ENCODE data around the gene PRLR.

Gene PRLR

GRCh38 chr5:35160486-35161116, 69.7 kb downstream of the PRLR start:
- DNase-seq (ENCODE audit: low read depth in 2 of 2): no peak

- no peak for DNase-seq (ENCODE audit: low read depth in 2 of 2)
Measured at GRCh38 chr5:35159370-35159742, 70.9 kb downstream of the PRLR start.

GRCh38 chr5:35158622-35159369, 71.5 kb downstream of the PRLR start:
- no peak for DNase-seq (ENCODE audit: low read depth in 2 of 2)

GRCh38 chr5:35158204-35158603, 72.1 kb downstream of the PRLR start:
- DNase-seq (ENCODE audit: low read depth in 2 of 2): no peak

DNA sequence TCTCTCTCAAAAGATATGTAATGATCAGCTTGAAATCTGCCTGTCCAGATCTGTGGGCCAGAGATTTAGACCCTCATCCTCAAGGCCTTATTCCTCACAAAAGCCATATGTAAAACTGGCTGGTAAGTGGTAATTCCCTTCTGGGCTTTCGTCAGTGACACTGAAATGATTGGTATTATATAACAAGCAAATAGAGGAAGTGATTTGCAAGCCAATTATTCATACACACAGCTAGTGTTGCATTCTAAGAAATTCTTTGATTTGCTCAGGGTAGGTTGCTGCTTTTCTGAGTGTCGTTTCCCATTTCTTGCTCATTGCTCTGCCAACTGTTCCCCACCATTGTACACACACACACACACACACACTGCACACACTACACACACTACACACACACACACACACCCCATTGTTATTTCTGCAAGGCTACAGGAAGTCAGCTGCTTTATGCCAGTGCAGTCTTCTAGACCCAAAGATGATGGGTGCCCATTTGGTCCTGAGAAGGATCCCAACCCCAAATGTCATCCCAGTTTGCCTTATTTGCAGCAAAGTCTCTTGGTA, 76.8 kb downstream of the PRLR start:
- DNase-seq (ENCODE audit: low read depth in 2 of 2): no peak

DNA sequence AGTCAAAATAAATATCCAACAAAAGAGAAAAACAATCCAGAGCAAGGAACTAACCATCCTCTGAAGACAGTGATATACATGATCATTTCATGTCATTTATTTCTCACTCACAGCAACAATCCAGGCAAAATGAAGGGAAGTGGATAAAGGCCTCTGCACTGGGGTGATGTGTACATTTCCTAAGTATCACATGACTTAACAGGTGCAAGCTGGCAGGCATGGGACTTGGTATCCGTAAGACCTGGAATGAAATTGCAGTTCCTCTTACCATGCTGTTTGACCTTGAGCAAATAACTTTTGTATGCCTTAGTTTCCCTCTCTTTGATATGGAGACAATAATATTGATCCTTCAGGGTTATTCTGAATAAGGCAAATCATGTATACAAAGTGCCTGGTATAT, 77.6 kb downstream of the PRLR start:
- no peak for DNase-seq (ENCODE audit: low read depth in 2 of 2)

- DNase-seq (ENCODE audit: low read depth in 2 of 2): no peak
Measured at GRCh38 chr5:35151146-35151920, 79.0 kb downstream of the PRLR start.

DNA sequence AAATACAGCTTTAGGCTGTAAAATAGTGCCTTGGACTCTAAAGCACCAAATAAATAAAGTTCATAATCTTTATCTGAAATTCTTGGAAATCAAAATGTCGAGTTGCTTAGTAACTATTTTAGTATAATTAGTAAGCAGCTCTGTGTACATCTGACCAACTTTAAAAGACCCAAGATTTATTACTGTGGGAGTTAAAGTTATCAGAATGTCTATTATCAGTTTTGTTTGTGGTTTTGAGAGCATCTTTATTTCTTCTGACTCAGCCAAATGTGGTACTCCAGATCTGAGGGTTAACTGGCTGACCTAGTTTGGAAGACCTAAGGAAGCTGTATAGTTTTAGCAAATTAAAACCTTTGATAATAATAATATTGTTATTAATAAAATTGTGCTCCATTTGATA, 81.2 kb downstream of the PRLR start:
- DNase-seq (ENCODE audit: low read depth in 2 of 2): no peak

DNA sequence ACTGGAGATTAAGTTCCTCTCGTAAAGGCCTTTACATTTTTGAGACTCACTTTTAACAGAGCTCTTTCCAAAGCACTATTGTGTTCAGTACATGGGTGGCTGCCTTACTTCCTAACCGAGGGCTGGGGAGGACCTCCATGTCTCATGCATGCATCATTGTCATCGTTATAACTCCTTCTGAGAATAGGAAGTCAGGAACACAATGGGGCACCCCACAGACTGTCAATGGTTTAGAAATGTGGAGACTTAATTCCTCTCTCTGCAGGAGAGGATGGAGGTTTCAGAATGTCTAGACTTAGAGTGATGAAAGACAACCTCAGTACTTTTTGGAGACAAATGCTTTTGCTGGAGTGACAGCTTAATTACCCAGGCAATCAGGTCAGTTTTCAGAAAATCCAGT, 83.9 kb downstream of the PRLR start:
- no peak for DNase-seq (ENCODE audit: low read depth in 2 of 2)

DNA sequence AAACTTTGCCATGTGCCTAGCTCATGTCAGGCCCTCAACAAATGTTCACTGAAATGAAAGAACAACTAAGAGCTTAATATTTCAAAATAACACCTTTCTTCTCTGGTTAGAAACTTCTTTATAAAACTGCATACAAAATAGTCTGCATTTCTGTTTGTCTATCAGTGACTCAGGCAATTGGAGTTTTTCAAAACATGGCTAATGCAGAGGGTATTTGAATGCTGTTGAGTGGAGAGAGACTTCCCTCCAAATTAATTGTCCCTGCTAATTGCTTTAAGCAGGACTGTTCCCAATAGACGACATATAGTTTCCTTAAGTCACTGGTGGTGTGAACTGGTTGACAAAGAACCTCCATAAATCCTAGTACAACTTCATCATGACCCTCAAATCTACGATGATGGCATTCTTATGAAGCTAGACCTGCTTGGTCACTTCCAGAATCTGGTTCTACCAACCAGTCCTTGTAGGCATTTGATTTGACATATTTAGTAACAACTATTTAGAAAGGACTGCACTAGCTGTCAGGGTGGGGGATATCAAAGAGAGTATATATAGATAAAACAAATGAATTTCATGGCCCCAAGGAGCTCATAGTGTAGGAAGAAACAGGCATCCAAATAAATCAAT, 84.5 kb downstream of the PRLR start:
- DNase-seq (ENCODE audit: low read depth in 2 of 2): no peak

- no peak for DNase-seq (ENCODE audit: low read depth in 2 of 2)
Measured at GRCh38 chr5:35145012-35145411, 85.3 kb downstream of the PRLR start.

GRCh38 chr5:35143841-35144240, 86.4 kb downstream of the PRLR start:
- no peak for DNase-seq (ENCODE audit: low read depth in 2 of 2)

- no peak for DNase-seq (ENCODE audit: low read depth in 2 of 2)
Measured at GRCh38 chr5:35141739-35142138, 88.5 kb downstream of the PRLR start.

DNA sequence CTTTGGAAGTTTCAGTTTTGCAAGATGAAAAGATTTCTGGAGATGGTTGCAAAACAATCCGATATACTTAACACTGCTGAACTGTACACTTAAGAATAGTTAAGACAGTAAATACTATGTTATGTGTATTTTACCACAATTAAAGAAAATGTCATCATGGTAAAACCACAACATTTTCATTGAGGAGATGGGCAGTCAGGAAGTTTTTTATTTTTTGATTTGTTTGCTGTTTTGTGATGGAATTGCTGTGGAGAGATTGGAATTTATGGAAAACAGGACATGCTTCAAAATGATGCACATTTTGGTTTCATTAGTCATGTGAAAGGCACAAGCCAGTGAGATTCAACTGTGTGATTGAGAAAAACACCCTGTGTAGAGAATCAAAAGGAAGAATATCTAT, 92.1 kb downstream of the PRLR start:
- no peak for DNase-seq (ENCODE audit: low read depth in 2 of 2)

DNA sequence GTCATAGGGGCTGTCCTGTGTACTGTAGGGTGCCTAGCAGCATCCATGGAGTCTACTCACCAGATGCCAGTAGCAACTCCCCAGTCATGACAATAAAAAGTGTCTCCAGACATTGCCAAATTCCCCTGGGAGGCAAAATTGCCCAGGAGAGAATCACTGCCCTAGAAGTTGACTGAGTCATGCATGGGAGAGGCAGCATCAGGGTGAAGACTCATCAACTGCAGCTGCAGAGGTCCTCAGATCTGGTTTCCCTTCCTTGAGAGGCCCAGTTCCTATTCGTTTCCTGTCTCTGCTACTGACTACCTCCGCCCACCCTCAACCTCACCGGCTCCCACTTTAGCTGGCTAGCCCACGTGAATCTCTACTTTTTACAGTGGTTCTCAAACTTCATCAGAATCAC, 93.9 kb downstream of the PRLR start:
- DNase-seq (ENCODE audit: low read depth in 2 of 2): no peak

DNA sequence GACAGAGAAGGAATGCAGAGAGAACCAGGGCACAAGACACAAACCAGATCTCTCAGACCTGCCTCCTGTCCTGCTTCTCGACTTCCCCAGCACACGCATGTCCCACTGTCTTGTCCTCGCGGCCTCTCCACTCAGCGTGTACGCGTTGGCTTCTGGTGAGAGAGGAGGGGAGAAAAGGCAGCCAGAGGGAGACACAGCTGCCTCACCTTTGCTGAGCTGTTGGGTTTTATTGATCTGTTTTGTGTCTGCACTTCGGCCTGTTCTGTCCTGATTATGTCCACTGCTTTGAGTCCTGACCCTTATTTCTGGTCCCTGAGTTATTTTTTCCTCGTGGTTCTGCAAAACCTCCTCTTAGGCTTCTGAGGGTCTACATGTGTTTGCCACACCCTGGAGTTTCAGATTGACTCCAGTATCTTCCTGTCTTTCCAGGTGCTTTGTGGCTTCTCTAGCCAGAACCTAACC, 95.0 kb downstream of the PRLR start:
- no peak for DNase-seq (ENCODE audit: low read depth in 2 of 2)

GRCh38 chr5:35134278-35135030, 95.8 kb downstream of the PRLR start:
- no peak for DNase-seq (ENCODE audit: low read depth in 2 of 2)

GRCh38 chr5:35133186-35133585, 97.1 kb downstream of the PRLR start:
- no peak for DNase-seq (ENCODE audit: low read depth in 2 of 2)

- no peak for DNase-seq (ENCODE audit: low read depth in 2 of 2)
Measured at GRCh38 chr5:35131723-35132122, 98.6 kb downstream of the PRLR start.

DNA sequence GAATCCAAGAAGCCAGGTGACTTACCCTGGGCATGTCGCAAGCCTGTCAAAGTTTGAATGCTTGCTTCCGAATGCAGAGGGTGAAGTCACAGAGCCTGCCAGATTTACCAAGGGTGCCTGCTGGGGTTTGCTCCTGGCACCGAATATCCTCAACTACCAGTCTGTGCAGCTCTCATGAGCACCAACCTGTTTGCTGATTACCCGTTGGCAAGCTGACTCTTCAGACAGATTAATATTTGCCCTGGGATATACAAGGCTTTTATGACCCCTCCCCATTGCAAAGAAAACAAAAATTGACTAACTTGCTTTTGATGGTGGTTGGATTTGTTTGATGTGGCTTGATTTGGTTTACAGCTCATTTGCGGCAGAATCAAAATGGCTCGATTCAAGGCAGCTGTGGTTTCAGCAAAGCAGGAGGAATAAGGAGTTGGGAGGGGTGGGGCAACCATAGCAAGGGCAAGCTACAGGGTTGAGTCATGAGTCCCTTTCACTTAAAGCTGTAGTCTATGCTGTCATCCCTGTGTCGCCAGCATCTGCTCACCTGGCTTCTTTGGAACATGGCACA, 100.3 kb downstream of the PRLR start:
- peak in 1 of 2 donors; percentile 16 for DNase-seq (ENCODE audit: low read depth in 2 of 2)

- DNase-seq (ENCODE audit: low read depth in 2 of 2): no peak
Measured at GRCh38 chr5:35129276-35129675, 101.0 kb downstream of the PRLR start.

All from activated CD8-positive, alpha-beta memory T cell treated with anti-CD3 and anti-CD28 coated beads for 4 hours (primary cell).